DND-41 (cell line): Measurements from ENCODE around the gene C9orf72.

Source experiments
- ATAC-seq: fragments of 200-7000 bp; cut with Tn5 transposase; 3 replicates; pipeline ENCODE4 v1.9.1; 2021; ENCODE audit warnings: low read depth; ENCODE audit not compliant: insufficient read depth
- DNase-seq: peaks from one replicate; pipeline ENCODE4 v3.0.0-alpha.2; 2020
- H2AFZ ChIP-seq: 2 replicates; pipeline ENCODE4 v1.6.0; 2012; ENCODE audit warnings: low read depth, low read length
- H3K27ac ChIP-seq: 2 replicates; pipeline ENCODE4 v1.5.1; 2012; ENCODE audit warnings: low read length, inconsistent platforms
- H3K27me3 ChIP-seq: fragments of 200-600 bp; sonication (generic); 2 replicates; pipeline ENCODE4 v1.6.0; 2012; ENCODE audit warnings: low read length, mild to moderate bottlenecking, inconsistent platforms; ENCODE audit not compliant: insufficient read depth, poor library complexity
- H3K36me3 ChIP-seq: 2 replicates; pipeline ENCODE4 v1.5.1; 2012; ENCODE audit warnings: low read length, inconsistent platforms; ENCODE audit not compliant: insufficient read depth
- H3K4me1 ChIP-seq: 2 replicates; pipeline ENCODE4 v1.5.1; 2012; ENCODE audit warnings: mild to moderate bottlenecking, low read length; ENCODE audit not compliant: insufficient read depth
- H3K4me2 ChIP-seq: 2 replicates; pipeline ENCODE4 v1.6.0; 2012; ENCODE audit warnings: mild to moderate bottlenecking, moderate library complexity, low read length, inconsistent platforms; ENCODE audit not compliant: insufficient read depth
- H3K4me3 ChIP-seq, 2 experiments: fragments of 200-600 bp in 1 of 2; shearing (Covaris generic) in 1 of 2; 2 replicates each; pipeline ENCODE4 v1.5.1; 2012 to 2016; ENCODE audit warnings: inconsistent platforms in 2 of 2, low read length in 2 of 2, mild to moderate bottlenecking in 2 of 2, low read depth in 1 of 2, moderate library complexity in 1 of 2
- H3K79me2 ChIP-seq: 2 replicates; pipeline ENCODE4 v1.6.0; 2012; ENCODE audit warnings: low read length, inconsistent platforms; ENCODE audit not compliant: insufficient read depth
- H3K9ac ChIP-seq: 2 replicates; pipeline ENCODE4 v1.6.0; 2012; ENCODE audit warnings: low read depth, mild to moderate bottlenecking, inconsistent platforms, low read length, moderate library complexity
- H3K9me3 ChIP-seq: 2 replicates; pipeline ENCODE4 v1.5.1; 2012; ENCODE audit warnings: low read length, moderate library complexity, mild to moderate bottlenecking, inconsistent platforms; ENCODE audit not compliant: insufficient read depth, severe bottlenecking
- H4K20me1 ChIP-seq: 2 replicates; pipeline ENCODE4 v1.6.0; 2012; ENCODE audit warnings: low read length; ENCODE audit not compliant: insufficient read depth
- EZH2 ChIP-seq: IDR thresholded peaks from 3 replicates; pipeline ENCODE4 v1.6.1; 2012; ENCODE audit warnings: borderline replicate concordance, low read depth, mild to moderate bottlenecking, moderate library complexity, low read length, inconsistent platforms; ENCODE audit not compliant: severe bottlenecking
- TF ChIP-seq, protein P1 (sequence below): IDR thresholded peaks from 2 replicates; pipeline ENCODE4 v1.5.1; 2012; ENCODE audit warnings: borderline replicate concordance, low read length, moderate library complexity, mild to moderate bottlenecking; ENCODE audit not compliant: poor library complexity, severe bottlenecking; ENCODE audit errors: extremely low read depth

Gene C9orf72

DNA sequence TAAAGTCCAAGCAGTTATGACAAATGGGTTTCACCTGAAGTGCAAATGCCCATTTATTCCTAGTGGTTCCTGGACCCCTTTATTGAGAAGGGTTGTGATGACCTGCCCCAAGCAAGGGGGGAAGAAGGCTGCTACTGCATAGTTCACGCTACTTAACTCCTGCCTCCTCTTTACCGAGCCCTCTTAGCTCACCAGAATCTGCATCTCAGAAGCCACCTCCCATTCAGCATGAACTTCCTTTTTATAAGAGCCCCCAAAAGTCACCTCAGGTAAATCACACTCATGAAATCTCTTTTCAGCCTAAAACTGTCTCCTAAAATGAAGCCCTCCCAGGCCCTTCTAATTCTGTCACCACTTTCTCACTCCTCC lies 26.6 kb upstream of the C9orf72 start:
- no peak overlapping the region for H3K4me2 ChIP-seq
- no peak for ATAC-seq
- no peak overlapping the region for H3K9ac ChIP-seq
- H3K9me3 ChIP-seq: no peaks in the 10 kb centered on the region
- no peak overlapping the region for H2AFZ ChIP-seq
- H3K36me3 ChIP-seq: no peaks in the 10 kb centered on the region
- no peaks in the 10 kb centered on the region for H4K20me1 ChIP-seq
- H3K4me3 ChIP-seq: no peak overlapping the region
- TF ChIP-seq EZH2: no peak
- no peaks in the 10 kb centered on the region for H3K4me1 ChIP-seq
- H3K27ac ChIP-seq: no peak overlapping the region
- H3K27me3 ChIP-seq: no peaks in the 10 kb centered on the region
- H3K79me2 ChIP-seq: no peaks in the 10 kb centered on the region
- DNase-seq: no peak

DNA sequence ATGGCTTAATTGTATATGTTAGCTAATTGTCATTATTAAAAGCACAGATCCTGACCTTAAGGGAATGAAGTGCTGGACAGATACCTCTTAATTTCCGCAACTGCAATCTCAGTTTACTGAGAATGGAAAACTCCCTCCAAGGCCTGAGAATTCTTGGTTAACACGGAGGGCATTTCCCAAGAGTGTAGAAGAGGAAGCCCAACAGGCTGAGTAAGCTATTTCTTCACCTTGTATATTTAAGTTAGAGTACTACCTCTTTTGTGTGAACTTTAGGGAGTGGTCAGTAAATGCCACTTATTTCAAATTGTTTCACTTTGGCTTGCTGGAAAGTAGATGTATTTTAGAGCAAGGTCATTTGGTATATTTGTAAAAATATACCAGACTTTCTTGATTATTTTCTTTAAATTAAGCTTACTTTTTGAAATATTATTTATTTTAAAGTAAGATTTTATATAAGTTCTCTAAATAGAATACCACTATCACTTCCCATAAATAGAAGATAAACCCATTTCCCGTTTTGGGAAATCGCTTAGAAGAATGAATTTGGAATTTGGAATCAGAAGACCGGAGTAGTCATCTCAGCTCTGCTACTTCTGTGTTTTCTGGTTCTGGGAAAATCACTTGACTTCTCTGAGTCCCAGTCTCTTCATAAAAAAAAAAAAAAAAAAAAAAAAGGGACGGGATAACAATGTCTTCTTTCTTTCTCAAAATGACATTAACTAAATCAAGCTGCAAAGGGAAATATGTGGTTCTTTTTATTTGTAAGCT lies 26.0 kb upstream of the C9orf72 start:
- Histone ChIP-seq H3K4me1 (no peaks in the 10 kb centered on the region), H3K27me3 (no peaks in the 10 kb centered on the region), H3K4me2 (no peak overlapping the region), H4K20me1 (no peaks in the 10 kb centered on the region), H3K4me3 (no peak overlapping the region), H2AFZ (no peak overlapping the region), H3K9me3 (no peaks in the 10 kb centered on the region), H3K36me3 (no peaks in the 10 kb centered on the region), H3K27ac (no peak overlapping the region), H3K9ac (no peak overlapping the region), H3K79me2 (no peaks in the 10 kb centered on the region)
- TF ChIP-seq EZH2: no peak
- TF ChIP-seq, protein P1, sequence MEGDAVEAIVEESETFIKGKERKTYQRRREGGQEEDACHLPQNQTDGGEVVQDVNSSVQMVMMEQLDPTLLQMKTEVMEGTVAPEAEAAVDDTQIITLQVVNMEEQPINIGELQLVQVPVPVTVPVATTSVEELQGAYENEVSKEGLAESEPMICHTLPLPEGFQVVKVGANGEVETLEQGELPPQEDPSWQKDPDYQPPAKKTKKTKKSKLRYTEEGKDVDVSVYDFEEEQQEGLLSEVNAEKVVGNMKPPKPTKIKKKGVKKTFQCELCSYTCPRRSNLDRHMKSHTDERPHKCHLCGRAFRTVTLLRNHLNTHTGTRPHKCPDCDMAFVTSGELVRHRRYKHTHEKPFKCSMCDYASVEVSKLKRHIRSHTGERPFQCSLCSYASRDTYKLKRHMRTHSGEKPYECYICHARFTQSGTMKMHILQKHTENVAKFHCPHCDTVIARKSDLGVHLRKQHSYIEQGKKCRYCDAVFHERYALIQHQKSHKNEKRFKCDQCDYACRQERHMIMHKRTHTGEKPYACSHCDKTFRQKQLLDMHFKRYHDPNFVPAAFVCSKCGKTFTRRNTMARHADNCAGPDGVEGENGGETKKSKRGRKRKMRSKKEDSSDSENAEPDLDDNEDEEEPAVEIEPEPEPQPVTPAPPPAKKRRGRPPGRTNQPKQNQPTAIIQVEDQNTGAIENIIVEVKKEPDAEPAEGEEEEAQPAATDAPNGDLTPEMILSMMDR: no peak
- no peak for ATAC-seq
- DNase-seq: no peak

DNA sequence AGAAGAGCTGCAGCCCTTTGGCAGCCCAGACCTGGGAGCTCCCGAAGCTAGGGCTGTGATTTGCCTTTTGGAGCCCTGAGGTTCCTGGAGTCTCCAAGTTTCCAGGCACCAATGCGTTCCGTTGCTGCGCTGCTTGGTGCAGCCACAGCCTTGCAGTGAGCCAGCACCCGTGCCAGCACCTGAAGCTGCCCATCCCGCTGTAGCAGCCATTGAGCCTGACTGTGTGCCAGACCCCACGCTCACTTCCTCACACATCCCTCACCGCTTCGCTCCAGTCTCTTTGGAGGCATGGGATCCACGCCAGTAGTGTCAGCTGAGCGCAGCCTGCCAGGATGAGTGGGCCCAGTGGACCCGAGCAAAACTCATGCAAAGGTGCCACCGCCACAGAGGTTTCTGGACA lies 22.5 kb upstream of the C9orf72 start:
- DNase-seq: no peak
- H4K20me1 ChIP-seq: no peaks in the 10 kb centered on the region
- no peak overlapping the region for H3K9ac ChIP-seq
- H3K36me3 ChIP-seq: no peaks in the 10 kb centered on the region
- no peak overlapping the region for H2AFZ ChIP-seq
- TF ChIP-seq, protein P1: no peak
- no peak for TF ChIP-seq EZH2
- H3K4me2 ChIP-seq: no peak overlapping the region
- no peak overlapping the region for H3K27ac ChIP-seq
- H3K4me3 ChIP-seq: no peak overlapping the region
- H3K9me3 ChIP-seq: no peaks in the 10 kb centered on the region
- H3K79me2 ChIP-seq: no peaks in the 10 kb centered on the region
- H3K4me1 ChIP-seq: no peaks in the 10 kb centered on the region
- H3K27me3 ChIP-seq: no peaks in the 10 kb centered on the region
- no peak for ATAC-seq

DNA sequence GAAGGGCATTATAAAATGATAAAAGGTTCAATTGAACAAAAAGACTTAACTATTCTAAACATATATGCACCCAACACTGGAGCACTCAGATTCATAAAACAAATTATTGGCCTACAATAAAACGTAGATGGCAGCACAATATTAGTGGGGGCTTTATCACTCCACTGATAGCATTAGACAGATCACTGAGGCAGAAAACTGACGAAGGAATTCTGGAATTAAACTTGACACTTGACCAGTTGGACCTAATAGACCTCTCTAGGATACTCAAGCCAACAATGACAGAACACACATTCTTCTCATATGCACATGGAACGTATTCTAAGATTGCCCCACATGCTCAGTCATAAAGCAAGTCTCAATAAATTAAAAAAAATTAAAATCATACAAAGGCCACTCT lies 18.4 kb upstream of the C9orf72 start:
- H3K4me3 ChIP-seq: no peak overlapping the region
- no peaks in the 10 kb centered on the region for H3K36me3 ChIP-seq
- H4K20me1 ChIP-seq: no peaks in the 10 kb centered on the region
- DNase-seq (no peak), ATAC-seq (no peak)
- H3K9me3 ChIP-seq: no peaks in the 10 kb centered on the region
- H3K4me2 ChIP-seq: no peak overlapping the region
- no peak overlapping the region for H3K27ac ChIP-seq
- no peak overlapping the region for H3K9ac ChIP-seq
- H3K79me2 ChIP-seq: no peaks in the 10 kb centered on the region
- no peaks in the 10 kb centered on the region for H3K27me3 ChIP-seq
- TF ChIP-seq, protein P1: no peak
- TF ChIP-seq EZH2: no peak
- no peak overlapping the region for H2AFZ ChIP-seq
- no peaks in the 10 kb centered on the region for H3K4me1 ChIP-seq
